ENCODE data around the gene MBD3L3. TPM values are rescaled to one million over a fixed set of nuclear protein-coding genes. Genes with fewer than 3 reads are reported as not detected.

Gene MBD3L3
- total and polyA plus RNA-seq, 2 donors (not counting 3 experiments of a cell fraction or from before 2014, with no cell fraction given) = not detected

- H3K4me3 ChIP-seq (replicated peaks in 1 of 3; ENCODE audit: insufficient read depth in 1 of 3, low read depth in 1 of 3, low read length in 3 of 3) = no peak overlapping the region
- FAIRE-seq (no peak), DNase-seq (ENCODE audit: low read depth, low spot score) (no peak)
- intact Hi-C loops (cut with micrococcal nuclease) = no loop called here
- H3K9me1 ChIP-seq (replicated peaks; ENCODE audit: control insufficient read depth, extremely low read depth, insufficient read depth, low read length) = no peaks in the 10 kb centered on the region
- no peak overlapping the region for H3K27ac ChIP-seq (ENCODE audit: insufficient read depth, low read depth, low read length)
- dilution Hi-C loops (cut with MboI; ENCODE audit: extremely low pct_ligation_motif_present, low sequenced_read_pairs) = no loop called here
- POLR2A ChIA-PET = no interaction called here
- CTCF ChIA-PET = no interaction called here
- no TSS peak for BruUV-seq (replicated peaks)
- H3K27me3 ChIP-seq (ENCODE audit: control insufficient read depth in 2 of 2, insufficient read depth in 2 of 2, low read length in 2 of 2) = no peaks in the 10 kb centered on the region
- H3K36me3 ChIP-seq (ENCODE audit: control insufficient read depth in 2 of 2, extremely low read depth in 1 of 2, insufficient read depth in 2 of 2, low read length in 2 of 2) = peaks cover 26 to 32% of the 10 kb centered on the region in 2 experiments
- peaks cover 13% of the 10 kb centered on the region for H3K9me3 ChIP-seq (replicated peaks; ENCODE audit: control insufficient read depth, insufficient read depth, low read length)
- no peak overlapping the region for H3K4me2 ChIP-seq (ENCODE audit: insufficient read depth, low read length)
- H4K20me1 ChIP-seq (replicated peaks; ENCODE audit: control insufficient read depth, extremely low read depth, insufficient read depth, low read length) = no peaks in the 10 kb centered on the region
- no peak for TF ChIP-seq POLR2A (IDR thresholded peaks at IDR 0.05; ENCODE audit: low read depth, low read length)
- H2AFZ ChIP-seq (ENCODE audit: low read depth, low read length) = no peak overlapping the region
- no peak overlapping the region for H3K9ac ChIP-seq (replicated peaks; ENCODE audit: extremely low read depth, insufficient read depth, low read length)
- H3K79me2 ChIP-seq (ENCODE audit: control insufficient read depth, insufficient read depth, low read length) = peaks cover 10% of the 10 kb centered on the region
- peaks cover 7% of the 10 kb centered on the region for H3K4me1 ChIP-seq (ENCODE audit: control insufficient read depth, extremely low read depth, insufficient read depth, low read length)
Observed at GRCh38 chr19:7074705-7075282, 16.3 kb upstream of the MBD3L3 start.

DNA sequence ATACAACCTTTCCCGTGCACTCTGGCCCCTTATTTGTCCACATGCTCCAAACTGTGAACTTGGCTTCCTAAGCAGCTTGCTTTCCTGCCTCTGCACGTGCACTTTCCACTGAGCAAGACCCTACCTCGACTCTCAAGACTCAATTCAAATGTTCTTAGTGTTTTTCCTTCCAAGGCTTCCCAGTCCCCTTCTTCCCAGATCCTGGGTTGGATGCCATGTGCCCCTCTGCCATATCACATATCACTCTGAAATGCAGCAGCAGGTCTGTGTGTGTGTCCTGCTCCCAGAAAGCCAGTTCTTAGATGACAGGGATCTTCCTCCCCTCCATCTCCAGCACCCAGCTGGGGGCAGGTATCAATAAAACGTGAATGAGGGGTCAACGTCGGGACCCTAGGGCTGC lies 14.1 kb upstream of the MBD3L3 start:
- peaks cover 2% of the 10 kb centered on the region for H3K9me3 ChIP-seq (replicated peaks; ENCODE audit: control insufficient read depth, insufficient read depth, low read length)
- H3K9me1 ChIP-seq (replicated peaks; ENCODE audit: control insufficient read depth, extremely low read depth, insufficient read depth, low read length) = no peaks in the 10 kb centered on the region

More for the DNA sequence above, 14.1 kb upstream of the MBD3L3 start:
- no TSS peak for BruUV-seq (replicated peaks)
- Histone ChIP-seq H3K4me3 (replicated peaks in 1 of 3; ENCODE audit: insufficient read depth in 1 of 3, low read depth in 1 of 3, low read length in 3 of 3) (no peak overlapping the region), H3K79me2 (ENCODE audit: control insufficient read depth, insufficient read depth, low read length) (peaks cover 9% of the 10 kb centered on the region), H2AFZ (ENCODE audit: low read depth, low read length) (no peak overlapping the region), H3K27ac (ENCODE audit: insufficient read depth, low read depth, low read length) (no peak overlapping the region), H3K9ac (replicated peaks; ENCODE audit: extremely low read depth, insufficient read depth, low read length) (no peak overlapping the region), H3K36me3 (ENCODE audit: control insufficient read depth in 2 of 2, extremely low read depth in 1 of 2, insufficient read depth in 2 of 2, low read length in 2 of 2) (peaks cover 15 to 28% of the 10 kb centered on the region in 2 experiments), H3K4me2 (ENCODE audit: insufficient read depth, low read length) (no peak overlapping the region), H4K20me1 (replicated peaks; ENCODE audit: control insufficient read depth, extremely low read depth, insufficient read depth, low read length) (no peaks in the 10 kb centered on the region), H3K4me1 (ENCODE audit: control insufficient read depth, extremely low read depth, insufficient read depth, low read length) (peaks cover 7% of the 10 kb centered on the region), H3K27me3 (ENCODE audit: control insufficient read depth in 2 of 2, insufficient read depth in 2 of 2, low read length in 2 of 2) (no peaks in the 10 kb centered on the region)
- ChIA-PET POLR2A (no interaction called here), CTCF (interaction anchor here (1.0 kb wide), 1 partner anchor 27 kb away, joined by 3 read pairs; no protein-coding TSS in a partner anchor)
- no peak for FAIRE-seq
- TF ChIP-seq CTCF (IDR thresholded peaks at IDR 0.05; ENCODE audit: extremely low read depth in 1 of 2, insufficient read depth in 1 of 2, low read depth in 1 of 2, low read length in 2 of 2) (no peak), POLR2A (IDR thresholded peaks at IDR 0.05; ENCODE audit: low read depth, low read length) (no peak), EZH2 (IDR thresholded peaks at IDR 0.05; ENCODE audit: borderline replicate concordance, low read depth, low read length, severe bottlenecking) (no peak), MYC (IDR thresholded peaks at IDR 0.05; ENCODE audit: low read depth, low read length) (no peak), JUN (IDR thresholded peaks at IDR 0.05; ENCODE audit: borderline replicate concordance, insufficient read depth, insufficient read length, low read depth) (no peak), MAX (IDR thresholded peaks at IDR 0.05; ENCODE audit: insufficient read depth, insufficient read length) (no peak), POLR2AphosphoS5 (IDR thresholded peaks at IDR 0.05; ENCODE audit: insufficient read depth, low read depth, low read length) (no peak), FOS (IDR thresholded peaks at IDR 0.05; ENCODE audit: borderline replicate concordance, insufficient read depth, low read length) (no peak), GATA2 (IDR thresholded peaks at IDR 0.05; ENCODE audit: insufficient read depth, insufficient read length, low read depth, low read length) (no peak)
- intact Hi-C loops (cut with micrococcal nuclease) = no loop called here
- dilution Hi-C loops (cut with MboI; ENCODE audit: extremely low pct_ligation_motif_present, low sequenced_read_pairs) = no loop called here
- DNase-seq (ENCODE audit: low read depth, low spot score) = no peak

All from endothelial cell of umbilical vein (primary cell).